HAP-1 (cell line): ENCODE data around the gene KLHDC1.
"Not testable (repeated sequence)": the region's sequence is repeated elsewhere in the genome, so short reads cannot be mapped to it uniquely, and the experiment has no call there.

Experiments used
- DNase-seq, 2 experiments: peaks; one replicate each; pipeline ENCODE4 v3.0.0-alpha.2; 2016 to 2020; ENCODE audit warnings: low spot score in 2 of 2
- H3K27me3 ChIP-seq: fragments of 250-450 bp; sonication (Bioruptor Pico); 2 replicates; pipeline ENCODE4 v1.5.1; 2020; ENCODE audit warnings: low read depth, mild to moderate bottlenecking, moderate library complexity
- H3K36me3 ChIP-seq: fragments of 250-450 bp; sonication (Bioruptor Pico); replicated peaks from 2 replicates; pipeline ENCODE4 v1.5.1; 2020; ENCODE audit warnings: mild to moderate bottlenecking
- H3K4me1 ChIP-seq: fragments of 250-450 bp; sonication (Bioruptor Pico); 2 replicates; pipeline ENCODE4 v1.5.1; 2020; ENCODE audit warnings: mild to moderate bottlenecking
- H3K4me3 ChIP-seq: fragments of 250-450 bp; sonication (Bioruptor Pico); 2 replicates; pipeline ENCODE4 v1.5.1; 2020; ENCODE audit warnings: mild to moderate bottlenecking, moderate library complexity
- H3K9me3 ChIP-seq: fragments of 250-450 bp; sonication (Bioruptor Pico); 2 replicates; pipeline ENCODE4 v1.5.1; 2020; ENCODE audit warnings: mild to moderate bottlenecking, moderate library complexity
- in situ Hi-C: fragments of 300-500 bp; cut with MboI; formaldehyde crosslinking; loops from 3 replicates; pipeline ENCODE4 v1.14.3; 2020; ENCODE audit warnings: low sequenced_read_pairs, inconsistent platforms, mixed read lengths

KLHDC1 gene

DNA sequence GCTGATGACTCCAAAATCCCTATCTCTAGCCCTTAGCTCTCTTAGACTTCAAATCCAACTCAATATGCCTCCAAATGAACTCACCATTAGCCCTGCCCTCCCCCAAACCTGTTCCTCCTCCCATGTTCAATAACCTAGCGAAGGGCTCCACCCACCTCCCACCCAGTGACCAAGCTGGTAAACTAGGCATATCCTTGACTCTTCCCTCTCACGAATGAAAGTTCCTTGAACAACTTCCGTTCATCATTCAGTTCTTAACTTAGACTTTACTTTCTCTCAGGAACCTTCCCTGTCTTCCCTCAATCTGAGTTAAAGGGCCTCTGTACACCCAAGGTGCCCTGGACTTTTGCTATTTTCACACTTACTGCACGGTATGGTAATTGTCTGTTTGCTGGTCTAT, 1.9 kb upstream of the KLHDC1 start:
- in situ Hi-C loops, result no loop called here
- Histone ChIP-seq H3K36me3 (no peaks in the 10 kb centered on the region; the same call in 1 of the 2 replicates), H3K4me1 (peaks cover 23% of the 10 kb centered on the region), H3K4me3 (no peak overlapping the region), H3K27me3 (no peaks in the 10 kb centered on the region), H3K9me3 (no peaks in the 10 kb centered on the region)
- peak in 1 of 2 experiments; percentile 47 for DNase-seq

DNA sequence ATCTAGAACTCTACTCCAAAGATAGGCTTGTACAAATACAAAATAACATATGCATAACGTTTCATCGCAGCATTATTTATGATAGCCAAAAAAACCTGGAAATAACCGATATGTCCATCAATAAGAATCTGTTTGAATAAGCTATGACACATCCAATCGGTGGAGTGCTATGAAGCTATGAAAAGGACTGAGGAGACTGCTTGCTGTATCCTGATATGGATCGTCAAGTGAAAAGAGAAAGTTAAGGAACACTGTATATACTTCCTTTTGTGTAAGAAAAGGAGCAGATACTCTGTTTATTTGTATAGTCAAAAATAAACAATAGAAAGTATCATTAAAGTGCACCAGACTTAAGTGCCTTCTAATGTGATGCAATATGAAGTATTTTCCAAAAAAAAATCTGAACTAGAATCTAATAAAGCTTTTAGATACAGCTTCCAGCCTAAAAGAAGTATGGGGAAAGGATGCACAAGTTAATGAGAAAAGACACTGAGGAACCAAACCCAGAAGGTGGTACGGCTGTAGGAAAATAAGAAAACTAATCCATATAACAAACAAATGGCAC, 645 bp upstream of the KLHDC1 start:
- no peaks in the 10 kb centered on the region for H3K27me3 ChIP-seq
- no peaks in the 10 kb centered on the region; the same call in 1 of the 2 replicates for H3K36me3 ChIP-seq
- in situ Hi-C loops, result no loop called here

DNA sequence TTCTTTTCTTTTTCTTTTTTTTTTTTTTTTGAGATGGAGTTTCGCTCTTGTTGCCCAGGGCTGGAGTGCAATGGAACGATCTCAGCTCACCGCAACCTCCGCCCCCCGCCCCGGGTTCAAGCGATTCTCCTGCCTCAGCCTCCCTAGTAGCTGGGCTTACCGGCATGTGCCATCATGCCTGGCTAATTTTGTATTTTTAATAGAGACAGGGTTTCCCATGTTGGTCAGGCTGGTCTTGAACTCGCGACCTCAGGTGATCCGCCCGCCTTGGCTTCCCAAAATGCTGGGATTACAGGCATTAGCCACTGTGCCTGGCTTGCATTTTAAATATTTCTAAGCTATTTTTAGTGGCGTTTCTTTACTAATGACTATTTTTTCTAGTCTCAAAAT, 810 bp downstream of the KLHDC1 start:
- DNase-seq, result not testable (repeated sequence)

More for the DNA sequence above, 645 bp upstream of the KLHDC1 start:
- Histone ChIP-seq H3K9me3 (no peaks in the 10 kb centered on the region), H3K4me1 (peaks cover 23% of the 10 kb centered on the region), H3K4me3 (peak overlapping the region; percentile 42)
- no peak for DNase-seq

DNA sequence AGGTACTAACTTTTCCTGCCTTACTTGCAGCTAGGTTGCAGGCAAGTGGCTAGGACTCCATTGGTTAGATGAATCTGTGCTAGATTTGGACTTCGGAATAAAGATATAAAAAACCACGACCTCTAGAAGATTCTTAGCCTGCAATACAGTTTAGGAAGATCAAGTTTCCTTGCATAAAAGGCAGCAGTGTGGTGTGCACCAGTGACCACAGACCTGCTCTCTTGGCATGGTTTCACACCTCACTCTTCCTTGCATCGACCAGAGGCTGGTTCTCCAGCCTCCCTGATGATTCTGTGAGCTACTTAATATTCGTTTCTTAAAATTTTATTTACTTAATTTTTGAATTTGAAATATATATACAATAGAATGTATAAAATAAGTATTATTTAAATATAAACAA, 9.8 kb downstream of the KLHDC1 start:
- Histone ChIP-seq H3K4me3 (no peak overlapping the region), H3K4me1 (peaks cover 8% of the 10 kb centered on the region), H3K27me3 (no peaks in the 10 kb centered on the region), H3K36me3 (no peaks in the 10 kb centered on the region), H3K9me3 (no peaks in the 10 kb centered on the region)
- in situ Hi-C loops, result no loop called here
- no peak for DNase-seq

More for the DNA sequence above, 810 bp downstream of the KLHDC1 start:
- in situ Hi-C loops, H3K36me3 ChIP-seq, H3K27me3 ChIP-seq, H3K9me3 ChIP-seq: not testable (repeated sequence)
- Histone ChIP-seq H3K4me3 (peak overlapping the region; percentile 42), H3K4me1 (peaks cover 19% of the 10 kb centered on the region)

DNA sequence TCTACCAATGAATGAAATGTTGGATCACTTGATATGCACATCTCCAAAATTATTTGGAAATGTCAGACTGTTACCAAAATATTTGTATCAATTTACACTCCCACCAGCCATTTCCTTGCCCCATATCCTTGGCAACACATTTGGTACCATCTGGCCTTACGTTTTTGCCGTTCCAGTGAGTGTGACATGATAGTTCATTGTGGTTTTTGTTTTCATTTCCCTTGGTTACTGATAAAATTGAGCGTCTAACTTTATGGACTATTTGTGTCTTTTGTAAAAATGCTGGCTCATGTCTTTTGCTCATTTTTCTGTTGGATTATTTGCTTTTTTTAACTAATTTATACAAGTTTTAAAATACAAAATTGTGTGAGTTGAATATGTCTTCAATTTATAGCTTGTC, 11.0 kb downstream of the KLHDC1 start:
- H3K36me3 ChIP-seq, result no peaks in the 10 kb centered on the region
- H3K4me3 ChIP-seq, result no peak overlapping the region
- no peaks in the 10 kb centered on the region for H3K27me3 ChIP-seq
- DNase-seq, result no peak
- H3K9me3 ChIP-seq, result no peaks in the 10 kb centered on the region
- H3K4me1 ChIP-seq, result peaks cover 8% of the 10 kb centered on the region
- in situ Hi-C loops, result no loop called here

DNA sequence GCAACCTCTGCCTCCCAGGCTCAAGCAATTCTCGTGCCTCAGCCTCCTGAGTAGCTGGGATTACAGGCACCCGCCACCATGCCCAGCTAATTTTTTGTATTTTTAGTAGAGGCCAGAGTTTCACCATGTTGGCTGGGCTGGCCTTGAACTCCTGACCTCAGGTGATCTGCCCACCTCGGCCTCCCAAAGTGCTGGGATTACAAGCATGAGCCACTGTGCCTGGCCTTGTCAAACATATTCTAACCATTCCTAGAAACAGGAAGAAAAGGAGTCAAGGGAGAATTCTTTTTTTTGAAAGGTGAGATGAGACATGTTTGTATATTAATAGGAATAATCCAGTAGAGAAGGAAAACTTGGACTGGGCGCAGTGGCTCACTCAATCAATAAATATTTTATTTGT, 11.6 kb downstream of the KLHDC1 start:
- H3K27me3 ChIP-seq, H3K4me1 ChIP-seq, DNase-seq, H3K9me3 ChIP-seq, H3K36me3 ChIP-seq, in situ Hi-C loops, H3K4me3 ChIP-seq: not testable (repeated sequence)

DNA sequence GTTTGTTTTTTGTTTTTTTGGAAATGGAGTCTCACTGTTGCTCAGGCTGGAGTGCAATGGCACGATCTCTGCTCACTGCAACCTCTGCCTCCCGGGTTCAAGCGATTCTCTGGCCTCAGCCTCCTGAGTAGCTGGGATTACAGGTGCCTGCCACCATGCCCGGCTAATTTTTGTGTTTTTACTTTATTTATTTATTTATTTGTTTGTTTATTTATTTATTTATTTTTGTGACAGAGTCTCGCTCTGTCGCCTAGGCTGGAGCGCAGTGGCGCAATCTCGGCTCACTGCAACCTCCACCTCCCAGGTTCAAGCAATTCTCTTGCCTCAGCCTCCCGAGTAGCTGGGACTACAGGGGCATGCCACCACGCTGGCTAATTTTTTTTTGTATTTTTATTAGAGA, 18.1 kb downstream of the KLHDC1 start:
- H3K4me3 ChIP-seq, DNase-seq, H3K9me3 ChIP-seq, H3K27me3 ChIP-seq, H3K4me1 ChIP-seq, in situ Hi-C loops, H3K36me3 ChIP-seq: not testable (repeated sequence)

DNA sequence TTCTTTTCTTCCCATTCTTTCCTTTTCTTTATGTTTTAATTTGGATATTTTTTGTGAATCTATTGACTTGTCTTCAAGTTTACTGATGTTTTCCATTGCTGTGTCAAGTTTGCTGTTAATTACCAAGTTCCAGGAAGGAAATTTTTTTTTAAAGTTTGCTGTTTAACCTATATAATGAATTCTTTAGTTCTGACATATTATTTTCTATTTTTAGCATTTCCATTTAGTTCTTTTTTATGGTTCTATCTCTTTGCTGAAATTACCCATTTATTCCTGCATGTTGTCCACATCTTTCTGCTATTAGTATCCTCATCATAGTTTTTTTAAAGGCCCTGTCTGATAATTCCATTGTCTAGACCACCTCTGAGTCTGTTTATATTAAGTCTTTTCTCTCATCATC, 27.8 kb downstream of the KLHDC1 start:
- Histone ChIP-seq H3K4me3 (no peak overlapping the region), H3K27me3 (no peaks in the 10 kb centered on the region), H3K9me3 (0 out of 2 replicates have a peak, but pooled peaks cover 3% of the 10 kb centered on the region), H3K36me3 (no peaks in the 10 kb centered on the region), H3K4me1 (peaks cover 4% of the 10 kb centered on the region)
- in situ Hi-C loops, result no loop called here
- no peak for DNase-seq

DNA sequence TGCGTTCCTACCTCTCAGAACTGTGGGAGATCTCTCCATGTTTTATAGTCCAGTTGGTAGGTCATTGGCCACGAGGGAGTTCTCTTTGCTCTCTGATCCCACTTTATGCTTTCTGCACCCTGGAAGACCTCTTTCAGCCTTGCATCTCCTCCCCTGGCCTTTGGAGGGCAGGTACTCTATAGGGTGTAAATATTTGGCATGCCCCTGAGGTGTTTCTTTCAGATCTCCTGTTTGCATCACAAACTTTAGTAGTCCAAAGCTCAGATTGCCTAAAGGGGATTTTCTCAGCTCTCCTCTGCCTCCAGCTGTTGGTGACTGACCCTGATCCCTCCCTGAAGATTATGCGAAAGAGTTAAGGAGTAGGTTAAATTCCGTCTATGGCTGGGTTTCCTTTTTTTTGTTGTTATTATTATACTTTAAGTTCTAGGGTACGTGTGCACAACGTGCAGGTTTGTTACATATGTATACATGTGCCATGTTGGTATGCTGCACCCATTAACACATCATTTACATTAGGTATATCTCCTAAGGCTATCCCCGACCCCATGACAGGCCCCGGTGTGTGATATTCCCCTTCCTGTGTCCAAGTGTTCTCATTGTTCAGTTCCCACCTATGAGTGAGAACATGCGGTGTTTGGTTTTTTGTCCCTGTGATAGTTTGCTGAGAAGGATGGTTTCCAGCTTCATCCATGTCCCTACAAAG, 29.0 kb downstream of the KLHDC1 start:
- H3K9me3 ChIP-seq, H3K4me1 ChIP-seq, H3K27me3 ChIP-seq, H3K36me3 ChIP-seq, DNase-seq, in situ Hi-C loops, H3K4me3 ChIP-seq: not testable (repeated sequence)

DNA sequence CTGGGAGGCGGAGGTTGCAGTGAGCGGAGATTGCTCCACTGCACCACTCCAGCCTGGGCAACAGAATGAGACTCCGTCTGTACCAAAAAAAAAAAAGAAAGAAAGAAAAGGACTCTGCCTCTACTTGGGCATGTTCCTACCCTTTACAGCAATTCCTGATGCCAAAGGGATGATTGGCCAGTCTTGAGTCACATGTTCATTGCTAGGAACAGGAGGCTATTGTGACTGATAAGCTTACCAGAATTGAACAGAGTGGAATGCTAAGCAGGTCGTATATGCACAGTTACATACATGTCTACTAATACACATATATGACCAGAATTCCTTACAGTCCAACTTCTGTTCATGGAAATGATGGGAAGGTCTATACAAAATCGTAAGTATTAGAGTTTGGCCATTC, 34.3 kb downstream of the KLHDC1 start:
- 0 out of 2 replicates have a peak, but pooled peaks cover 3% of the 10 kb centered on the region for H3K9me3 ChIP-seq
- no peak for DNase-seq
- H3K36me3 ChIP-seq, result no peaks in the 10 kb centered on the region
- H3K4me3 ChIP-seq, result no peak overlapping the region
- H3K4me1 ChIP-seq, result no peaks in the 10 kb centered on the region
- no peaks in the 10 kb centered on the region for H3K27me3 ChIP-seq
- in situ Hi-C loops, result no loop called here

DNA sequence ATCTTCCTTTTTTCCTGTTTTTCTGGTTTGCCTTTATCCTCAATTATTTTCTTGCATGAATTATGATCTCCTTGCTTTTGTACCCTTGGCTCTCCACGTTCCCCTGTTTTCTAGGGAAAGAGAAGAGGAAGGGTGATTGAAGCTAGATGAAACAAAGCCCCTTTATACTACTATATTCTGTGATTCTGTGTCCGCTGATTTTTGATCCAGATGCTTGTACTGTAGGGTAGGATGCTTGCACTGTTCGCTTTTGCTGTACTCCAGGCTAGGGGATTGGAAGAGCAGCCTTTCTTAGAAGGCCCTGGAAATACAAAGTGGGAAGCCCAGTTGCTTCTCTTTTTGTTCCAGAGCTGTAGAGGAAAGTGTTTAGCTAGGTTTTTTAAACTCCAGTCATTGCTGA, 40.0 kb downstream of the KLHDC1 start:
- Histone ChIP-seq H3K36me3 (no peaks in the 10 kb centered on the region), H3K27me3 (no peaks in the 10 kb centered on the region), H3K9me3 (no peaks in the 10 kb centered on the region), H3K4me3 (no peak overlapping the region), H3K4me1 (no peaks in the 10 kb centered on the region)
- in situ Hi-C loops, result no loop called here
- DNase-seq, result no peak

DNA sequence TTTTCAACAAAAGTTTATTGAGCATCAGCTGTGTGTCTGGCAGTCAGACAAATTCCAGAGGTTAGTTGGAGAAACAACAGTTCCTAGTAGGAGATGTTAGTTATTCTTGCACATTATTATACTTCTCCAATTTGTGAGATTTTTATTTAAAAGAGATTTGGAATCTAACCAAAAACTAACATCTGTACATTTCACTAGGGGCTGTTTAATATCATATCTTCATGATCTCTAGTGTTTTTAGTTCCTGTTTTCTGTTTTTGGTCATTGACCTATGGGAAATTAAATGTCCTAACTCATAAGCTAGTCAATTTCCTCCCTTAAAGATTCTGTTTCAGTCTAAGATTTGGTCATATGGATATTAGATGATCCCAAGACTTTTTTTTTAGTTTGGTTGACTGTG, 40.9 kb downstream of the KLHDC1 start:
- Histone ChIP-seq H3K4me3 (no peak overlapping the region), H3K36me3 (no peaks in the 10 kb centered on the region), H3K9me3 (no peaks in the 10 kb centered on the region), H3K27me3 (no peaks in the 10 kb centered on the region), H3K4me1 (no peaks in the 10 kb centered on the region)
- in situ Hi-C loops, result no loop called here
- no peak for DNase-seq

DNA sequence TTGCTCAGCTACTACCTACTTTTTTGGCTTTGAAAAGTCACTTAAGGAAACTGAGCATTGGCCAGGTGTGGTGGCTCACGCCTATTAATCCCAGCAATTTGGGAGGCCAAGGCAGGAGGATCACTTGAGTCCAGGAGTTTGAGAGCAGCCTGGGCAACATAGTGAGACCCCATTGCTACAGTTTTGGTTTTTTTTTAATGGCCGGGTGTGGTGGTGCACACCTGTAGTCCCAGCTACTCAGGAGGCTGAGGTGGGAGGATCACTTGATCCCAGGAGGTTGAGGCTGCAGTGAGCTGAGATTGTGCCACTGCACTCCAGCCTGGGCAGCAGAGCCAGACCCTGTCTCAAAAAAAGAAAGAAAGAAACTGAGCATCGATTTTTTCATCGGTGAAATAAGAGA, 42.7 kb downstream of the KLHDC1 start:
- in situ Hi-C loops, result not testable (repeated sequence)

DNA sequence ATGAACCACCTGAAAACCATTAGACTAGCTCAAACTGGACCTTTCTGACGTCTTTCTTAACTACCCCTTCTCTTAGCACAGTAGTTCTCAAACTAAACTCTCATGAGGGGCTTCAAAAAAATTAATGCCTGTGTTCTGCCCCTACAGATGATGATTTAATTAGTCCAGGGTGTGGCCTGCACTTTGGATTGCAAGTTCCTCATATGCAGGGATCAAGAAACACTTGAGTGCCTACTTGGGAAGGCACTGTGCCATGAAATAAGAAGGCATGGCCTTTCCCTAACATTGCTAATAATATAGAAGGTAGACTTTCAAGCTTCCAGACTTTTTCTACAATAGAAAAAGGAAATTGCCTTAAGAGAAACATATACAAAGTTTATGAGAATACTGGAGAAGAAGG, 52.3 kb downstream of the KLHDC1 start:
- no peak overlapping the region for H3K4me3 ChIP-seq
- DNase-seq, result no peak
- in situ Hi-C loops, result no loop called here

More for the DNA sequence above, 42.7 kb downstream of the KLHDC1 start:
- not testable (repeated sequence) for DNase-seq, H3K27me3 ChIP-seq, H3K36me3 ChIP-seq, H3K4me1 ChIP-seq, H3K9me3 ChIP-seq, H3K4me3 ChIP-seq

DNA sequence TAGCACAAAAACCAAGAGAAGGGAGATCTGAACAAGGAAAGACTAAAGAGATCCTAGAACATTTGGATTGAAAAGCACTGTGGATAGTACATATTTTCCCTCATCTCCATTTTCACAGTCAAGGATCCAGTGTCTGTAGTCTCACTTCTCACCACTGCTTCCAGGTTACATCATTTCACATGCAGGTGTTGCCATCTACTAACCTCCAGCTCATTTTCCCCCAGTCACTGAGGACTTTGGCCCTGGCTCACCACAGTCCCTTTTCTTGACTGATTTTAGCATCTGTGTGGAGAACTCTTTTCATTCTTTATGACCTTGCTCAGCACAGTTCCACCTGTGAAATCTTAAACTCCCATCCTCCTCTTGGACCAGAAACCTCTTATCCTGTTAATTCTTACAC, 53.6 kb downstream of the KLHDC1 start:
- H3K36me3 ChIP-seq, H3K4me3 ChIP-seq, H3K4me1 ChIP-seq, H3K9me3 ChIP-seq, DNase-seq, H3K27me3 ChIP-seq, in situ Hi-C loops: not testable (repeated sequence)

More for the DNA sequence above, 52.3 kb downstream of the KLHDC1 start:
- H3K36me3 ChIP-seq, result no peaks in the 10 kb centered on the region
- no peaks in the 10 kb centered on the region for H3K27me3 ChIP-seq
- no peaks in the 10 kb centered on the region for H3K9me3 ChIP-seq
- no peaks in the 10 kb centered on the region for H3K4me1 ChIP-seq
